HG03565 (cell line): ENCODE measurements around the gene COX5A.

Experiments used
- ATAC-seq: cut with Tn5 transposase; IDR thresholded peaks from one replicate; pipeline ENCODE4 v1.9.1; 2021; ENCODE audit warnings: mild to moderate bottlenecking, moderate library complexity; ENCODE audit not compliant: unreplicated experiment

COX5A gene

DNA sequence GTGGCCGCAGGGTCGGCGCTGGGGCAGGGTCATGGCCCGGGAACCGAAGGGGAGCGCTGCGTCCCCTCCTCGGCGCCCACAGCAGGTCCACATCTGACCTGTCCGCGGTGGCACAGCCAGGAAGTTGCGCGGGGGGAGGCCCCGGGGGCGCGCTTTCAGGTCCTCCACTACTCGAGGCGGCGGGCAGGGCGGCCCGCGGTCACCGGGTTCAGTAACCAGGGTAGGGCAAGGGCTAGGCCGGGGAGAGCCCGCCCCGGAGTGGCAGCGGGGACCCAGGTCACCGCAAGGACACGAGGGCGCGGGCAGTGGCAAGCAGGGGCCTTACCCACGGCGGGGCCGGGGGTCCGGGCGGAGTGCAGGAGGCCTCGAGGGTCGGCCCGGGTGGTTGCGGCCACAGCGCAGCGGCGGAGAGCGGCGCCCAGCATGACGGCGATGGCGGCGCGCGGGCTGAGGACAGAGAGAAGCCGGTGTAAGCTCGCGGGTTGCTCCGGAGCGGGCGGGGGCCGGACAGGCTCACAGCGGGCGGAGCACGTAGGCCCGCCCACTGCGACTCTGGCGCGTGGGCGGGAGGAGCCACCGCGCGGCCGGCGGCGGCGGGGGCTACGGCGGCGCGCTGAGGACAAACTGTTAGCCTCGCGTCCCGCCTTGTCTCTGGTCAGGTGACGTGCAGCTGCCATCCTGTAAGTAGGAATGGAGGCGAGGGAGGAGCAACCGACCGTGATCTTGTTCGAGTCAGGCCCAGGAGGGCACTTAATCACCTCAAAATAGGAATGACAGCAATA, at the start of gene COX5A:
COX5A (minus strand) TSS at position 484 of the 782 bp plus-strand sequence; CDS start at position 425, 59 bp downstream.
- ATAC-seq = peak; percentile 81

DNA sequence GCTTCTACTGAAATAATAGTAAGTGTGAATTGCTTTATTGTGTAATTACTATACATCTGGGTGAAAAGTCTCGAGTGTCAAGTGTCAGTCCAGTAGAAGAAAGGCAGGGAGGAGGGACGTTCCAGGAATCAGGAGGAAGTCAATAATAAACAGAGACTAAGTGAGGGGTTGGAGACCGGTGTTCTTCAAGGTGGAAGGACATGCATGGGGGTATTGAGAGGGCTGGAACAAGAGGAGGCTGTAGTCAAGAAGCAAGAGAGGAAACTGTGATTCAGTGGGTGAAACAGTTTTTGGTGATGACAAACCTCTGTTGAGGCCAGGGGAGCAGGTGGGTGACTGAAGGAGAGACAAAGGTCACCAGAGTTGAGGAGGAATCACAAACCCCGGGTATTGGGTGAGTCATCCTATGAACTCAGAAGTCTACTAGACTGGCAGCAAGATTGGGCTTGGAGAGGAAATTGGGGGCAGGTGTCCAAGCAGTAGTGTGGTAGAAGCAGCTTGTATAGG, 45.9 kb upstream of the COX5A start:
- no peak for ATAC-seq

DNA sequence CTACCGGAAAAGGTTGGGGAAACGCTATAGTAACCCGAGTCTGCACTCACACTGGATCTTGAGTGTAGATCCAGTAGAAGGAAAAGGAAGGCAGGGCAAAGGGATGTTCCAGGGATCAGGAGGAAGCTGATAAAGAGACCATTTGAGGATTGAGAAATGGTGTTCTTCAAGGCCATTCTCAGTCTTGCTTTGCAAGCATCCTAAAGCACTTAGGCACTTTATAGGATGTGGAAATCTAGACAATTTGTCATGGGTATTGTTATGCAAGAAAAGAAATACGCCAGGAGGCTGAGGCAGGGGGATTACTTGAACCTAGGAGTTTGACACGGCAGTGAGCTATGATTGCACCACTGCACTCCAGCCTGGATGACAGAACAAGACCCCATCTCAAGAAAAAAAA, 44.3 kb upstream of the COX5A start:
- no peak for ATAC-seq

DNA sequence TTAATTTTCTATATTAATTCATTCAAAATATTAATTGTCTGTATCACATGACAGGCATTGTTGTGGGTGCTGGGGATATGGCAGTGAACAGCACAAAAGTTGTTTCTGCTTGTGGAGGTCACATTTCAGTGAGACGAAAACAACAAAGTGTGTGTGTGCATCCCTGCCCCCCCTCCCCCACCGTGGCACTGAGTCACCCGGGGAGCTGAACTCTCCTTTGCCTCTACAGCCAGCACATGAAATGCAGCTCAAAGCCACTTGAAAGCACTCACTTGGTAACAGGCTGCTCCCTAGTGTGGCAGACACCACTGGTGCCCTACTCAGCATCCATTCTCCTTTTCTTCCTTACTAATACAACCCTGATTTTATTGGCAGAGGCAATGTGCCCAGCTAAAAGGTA, 40.6 kb upstream of the COX5A start:
- no peak for ATAC-seq

DNA sequence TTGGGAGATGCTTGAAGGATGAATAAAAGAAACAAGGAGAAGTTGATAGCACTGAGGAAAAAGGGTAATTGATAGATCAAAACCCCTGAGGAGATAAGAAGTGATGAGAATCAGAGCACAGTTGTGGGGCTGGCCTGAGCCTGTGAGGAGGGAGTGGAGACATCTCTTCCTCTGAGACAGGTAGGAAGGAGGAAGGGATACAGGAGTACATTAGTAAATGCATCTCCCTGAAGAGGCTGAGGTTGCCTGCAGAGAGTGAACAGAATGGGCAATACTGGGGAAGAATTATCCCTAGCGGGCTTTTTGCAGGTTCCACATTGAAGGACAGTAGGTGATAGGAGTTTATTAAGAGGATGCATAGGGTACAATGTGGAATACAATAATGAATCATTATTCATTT, 40.2 kb upstream of the COX5A start:
- no peak for ATAC-seq

DNA sequence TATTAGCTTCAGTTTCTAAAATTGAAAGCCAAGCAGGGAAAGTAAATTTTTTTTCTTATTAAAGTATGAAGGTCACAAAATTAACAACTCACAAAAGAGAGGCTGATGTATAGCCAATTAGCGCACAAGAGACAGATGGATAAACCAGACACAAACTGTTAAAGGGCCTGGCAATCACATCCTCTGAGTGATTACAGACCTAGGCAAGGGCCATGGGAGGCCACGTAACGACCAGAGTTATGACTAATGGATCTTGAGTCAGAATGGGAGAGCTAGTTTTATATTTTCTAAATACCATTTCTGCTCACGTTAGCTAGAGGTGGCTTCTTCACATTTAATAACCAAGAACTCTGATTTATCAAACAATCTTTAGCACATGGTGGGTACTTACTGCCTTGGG, 39.7 kb upstream of the COX5A start:
- ATAC-seq = no peak

DNA sequence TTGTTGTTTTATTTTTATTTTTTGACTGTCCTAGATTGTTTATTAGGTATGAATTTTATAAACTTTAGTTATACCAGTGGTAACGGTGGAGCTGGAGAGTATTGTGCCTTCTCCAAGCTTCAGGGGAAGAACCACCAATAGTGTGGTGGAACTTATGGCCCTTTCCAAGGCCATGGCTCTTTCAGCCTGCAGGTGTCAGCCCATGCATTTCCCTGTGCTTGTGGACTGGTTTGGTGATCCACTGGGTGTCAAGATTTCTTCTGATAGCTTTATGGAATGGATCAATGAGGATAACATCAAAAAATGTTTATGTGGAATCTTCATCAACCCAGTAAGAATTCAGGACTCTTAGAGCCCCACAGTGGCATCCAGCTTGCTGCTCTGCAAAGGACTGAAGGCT, 38.3 kb upstream of the COX5A start:
- no peak for ATAC-seq

DNA sequence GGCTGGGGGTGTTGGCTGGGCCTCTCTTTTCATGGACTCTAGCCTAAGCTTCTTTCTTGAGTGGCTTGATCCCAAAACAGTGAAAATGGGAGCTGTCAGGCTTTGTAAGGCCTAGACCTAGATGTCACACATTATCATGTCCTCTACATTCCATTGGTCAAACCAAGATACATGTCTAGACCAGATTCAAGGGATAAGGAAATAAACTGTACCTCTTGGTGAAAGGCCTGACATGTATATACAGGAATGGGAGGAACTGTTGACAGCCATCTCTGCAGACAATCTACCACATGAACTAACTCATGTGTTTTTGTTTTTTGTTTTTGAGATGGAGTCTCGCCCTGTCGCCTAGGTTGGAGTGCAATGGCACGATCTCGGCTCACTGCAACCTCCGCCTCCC, 29.8 kb upstream of the COX5A start:
- ATAC-seq = no peak

DNA sequence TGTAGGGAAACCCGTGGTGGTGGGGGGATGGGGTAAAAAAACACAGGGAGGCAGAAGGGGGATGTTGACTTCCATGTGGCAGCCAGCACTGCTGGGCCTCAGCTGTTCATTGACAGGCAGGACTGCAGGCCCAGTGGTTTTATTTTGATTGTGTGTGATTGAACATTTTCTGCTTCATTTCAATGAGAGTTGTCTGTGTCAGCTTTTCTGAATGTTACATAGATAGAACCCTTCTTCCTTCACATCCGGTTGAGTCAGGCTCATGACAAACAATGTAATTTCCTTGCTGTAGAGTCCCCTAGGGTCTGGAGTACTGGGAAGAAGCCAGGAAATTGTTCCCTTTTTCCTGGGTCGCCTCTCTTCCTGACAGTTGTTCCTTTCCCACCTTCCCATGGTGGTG, 26.9 kb upstream of the COX5A start:
- ATAC-seq = no peak

DNA sequence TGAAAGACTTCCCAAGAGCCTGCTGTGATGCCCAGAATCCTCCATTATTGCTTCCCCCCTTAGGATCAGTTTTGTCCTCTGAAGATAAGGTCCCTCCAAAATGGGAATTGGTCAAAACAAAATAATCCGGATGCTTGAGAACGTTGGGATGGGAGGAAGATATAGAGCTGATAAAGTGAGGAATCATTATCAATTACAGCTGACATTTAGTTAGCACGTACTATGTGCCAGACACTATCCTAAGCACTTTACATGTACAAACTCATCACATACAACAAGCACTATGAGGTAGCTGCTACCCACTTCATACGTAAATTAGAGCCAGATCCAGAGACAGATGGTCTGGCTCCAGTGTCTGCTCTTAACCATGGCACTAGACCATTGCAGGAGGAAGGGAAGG, 25.3 kb upstream of the COX5A start:
- no peak for ATAC-seq

DNA sequence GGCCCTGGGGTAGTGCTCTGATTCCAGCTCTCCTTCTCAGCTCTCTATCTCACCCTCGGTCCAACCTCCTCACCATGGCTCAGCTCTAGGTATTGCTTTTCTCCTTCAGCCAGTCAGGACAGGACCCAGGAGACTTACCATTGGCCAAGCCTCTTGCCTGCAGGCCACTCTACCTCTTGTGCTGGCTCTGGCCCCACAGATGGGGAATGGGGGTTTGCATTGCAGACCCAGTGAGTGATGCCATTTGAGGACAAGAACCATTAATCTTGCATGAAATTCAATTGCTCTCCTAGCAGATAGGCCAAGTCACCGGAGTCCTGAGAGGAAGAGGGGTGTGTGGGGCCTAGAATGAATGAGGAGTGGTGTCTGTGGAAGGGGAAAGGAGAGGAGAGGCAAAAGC, 24.8 kb upstream of the COX5A start:
- no peak for ATAC-seq

DNA sequence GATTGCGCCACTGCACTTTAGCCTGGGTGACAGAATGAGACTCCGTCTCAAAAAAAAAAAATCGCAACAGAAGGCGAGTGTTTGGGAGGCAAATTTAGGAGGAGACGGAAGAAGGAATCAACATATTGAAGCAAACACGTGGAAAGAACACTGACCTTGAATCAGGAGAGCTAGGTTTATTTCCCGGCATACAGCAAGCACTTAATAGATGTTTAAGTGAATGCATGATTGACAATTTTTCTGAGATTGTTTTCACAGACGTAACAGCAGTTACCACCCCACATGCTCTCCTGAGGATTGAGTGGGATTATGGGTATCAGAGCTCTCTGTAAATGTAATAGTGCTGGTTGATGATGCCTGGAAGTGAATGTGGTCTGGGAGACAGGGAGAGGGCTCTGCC, 24.3 kb upstream of the COX5A start:
- no peak for ATAC-seq

DNA sequence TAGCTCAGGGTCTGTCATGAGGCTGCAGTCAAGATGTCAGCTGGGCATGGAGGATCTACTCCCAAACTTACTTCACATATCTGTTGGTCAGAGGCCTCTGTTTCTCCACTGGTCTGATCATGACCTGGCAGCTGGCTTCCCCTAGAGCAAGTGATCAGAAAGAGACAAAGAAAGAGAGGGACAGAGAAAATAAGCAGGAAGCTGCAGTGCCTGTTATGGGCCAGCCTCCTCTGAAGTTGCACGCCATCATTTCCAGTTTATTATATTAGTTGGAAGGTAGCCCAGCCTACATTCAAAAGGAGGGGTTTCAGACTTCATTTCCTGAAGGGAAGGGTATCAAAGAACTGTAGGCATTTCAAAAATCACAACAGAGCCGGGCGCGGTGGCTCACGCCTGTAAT, 23.7 kb upstream of the COX5A start:
- ATAC-seq = no peak

DNA sequence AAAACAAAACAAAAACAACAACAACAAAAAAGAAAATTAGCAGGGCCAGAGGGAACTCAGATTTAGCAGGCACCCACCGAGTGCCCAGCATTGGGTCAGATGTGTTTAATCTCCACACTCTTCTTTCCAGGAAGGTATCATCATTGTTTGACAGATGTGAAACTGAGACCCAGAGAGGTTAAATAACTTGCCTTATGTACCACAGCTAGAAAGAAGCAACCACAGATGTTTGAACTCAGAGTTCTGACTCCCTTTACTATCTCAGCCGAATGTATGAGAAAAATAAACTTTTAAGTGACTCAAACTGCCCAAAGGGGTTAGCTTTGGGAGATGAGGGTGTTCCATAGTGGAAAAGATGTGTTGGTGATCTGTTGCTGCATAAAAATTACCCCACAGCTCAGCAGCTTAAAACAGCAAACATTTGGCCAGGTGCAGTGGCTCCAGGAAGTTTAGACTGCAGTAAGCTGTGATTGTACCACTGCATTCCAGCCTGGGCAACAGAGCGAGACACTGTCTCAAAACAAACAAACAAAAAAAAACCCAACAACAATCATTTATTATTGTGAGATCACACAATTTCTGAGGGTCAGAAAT, 23.2 kb upstream of the COX5A start:
- ATAC-seq = no peak

DNA sequence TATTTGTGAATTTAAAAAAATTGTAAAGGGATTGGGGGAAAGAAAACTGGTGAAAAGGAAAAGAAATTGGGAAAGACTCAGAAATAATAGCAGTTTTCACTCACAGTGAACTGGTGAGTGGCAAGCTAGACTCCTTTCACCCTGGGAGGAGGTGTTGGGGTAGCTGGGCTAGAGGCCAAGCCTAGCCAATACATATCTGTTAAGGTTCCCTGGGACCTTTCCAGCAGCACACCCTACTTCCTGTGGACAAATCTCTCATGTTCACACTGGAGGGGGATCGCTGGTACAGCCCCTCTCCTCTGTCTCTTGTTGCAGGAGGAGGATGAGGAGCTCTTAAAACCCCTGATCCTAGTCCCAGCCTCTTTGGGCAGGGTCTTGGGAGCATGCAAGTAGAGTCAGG, 22.4 kb upstream of the COX5A start:
- ATAC-seq = no peak

DNA sequence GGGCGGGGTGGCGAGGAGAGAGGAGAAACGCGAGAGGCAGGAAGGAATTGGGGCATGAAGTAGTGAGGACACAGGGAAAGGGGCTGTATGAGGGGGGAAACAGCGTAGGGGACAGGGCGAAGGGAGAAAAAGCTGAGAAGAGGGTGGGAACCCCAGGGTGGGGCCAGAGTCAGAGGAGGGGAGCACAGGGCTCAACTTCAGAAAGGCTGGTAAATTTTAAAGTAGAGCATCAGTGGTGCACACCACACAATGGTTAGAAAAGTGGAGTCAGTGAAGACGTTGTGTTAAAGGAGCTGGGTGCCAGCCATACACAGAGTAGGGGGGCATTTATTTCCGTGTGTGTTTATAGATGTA, 21.7 kb upstream of the COX5A start:
- ATAC-seq = no peak

DNA sequence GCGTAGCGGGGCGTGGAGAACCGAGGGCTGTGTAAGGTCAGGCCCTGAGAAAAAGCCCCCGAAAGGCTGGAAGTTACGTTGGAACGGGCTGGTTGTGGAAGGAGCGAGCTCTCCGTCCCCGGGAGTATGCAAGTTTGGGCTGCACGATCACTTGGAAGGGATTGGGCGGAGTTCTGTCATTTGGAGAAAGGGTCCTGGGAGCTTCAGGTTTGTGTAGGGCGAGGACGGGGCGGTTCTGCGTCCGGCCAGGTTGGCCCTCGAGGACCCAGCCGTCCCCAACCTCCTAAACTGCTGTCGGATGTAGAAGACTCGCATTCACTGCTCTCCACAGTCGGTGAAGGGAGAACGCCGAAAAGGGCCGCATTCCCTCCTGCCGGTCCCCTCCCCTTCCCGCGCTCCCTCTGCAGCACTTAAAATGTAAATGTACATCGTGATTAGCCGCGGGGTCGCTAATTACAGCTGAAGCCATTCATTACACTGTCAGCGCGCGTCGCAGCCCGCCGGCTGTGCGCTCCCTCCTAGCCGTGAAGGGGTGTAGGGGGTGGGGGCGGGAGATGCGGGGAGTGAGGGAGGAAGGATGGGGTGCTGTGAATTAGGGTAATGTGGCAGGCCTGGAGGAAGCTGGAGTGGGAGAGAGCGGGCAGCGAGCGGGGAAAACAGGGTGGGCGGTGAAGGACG, 21.2 kb upstream of the COX5A start:
- ATAC-seq = no peak

DNA sequence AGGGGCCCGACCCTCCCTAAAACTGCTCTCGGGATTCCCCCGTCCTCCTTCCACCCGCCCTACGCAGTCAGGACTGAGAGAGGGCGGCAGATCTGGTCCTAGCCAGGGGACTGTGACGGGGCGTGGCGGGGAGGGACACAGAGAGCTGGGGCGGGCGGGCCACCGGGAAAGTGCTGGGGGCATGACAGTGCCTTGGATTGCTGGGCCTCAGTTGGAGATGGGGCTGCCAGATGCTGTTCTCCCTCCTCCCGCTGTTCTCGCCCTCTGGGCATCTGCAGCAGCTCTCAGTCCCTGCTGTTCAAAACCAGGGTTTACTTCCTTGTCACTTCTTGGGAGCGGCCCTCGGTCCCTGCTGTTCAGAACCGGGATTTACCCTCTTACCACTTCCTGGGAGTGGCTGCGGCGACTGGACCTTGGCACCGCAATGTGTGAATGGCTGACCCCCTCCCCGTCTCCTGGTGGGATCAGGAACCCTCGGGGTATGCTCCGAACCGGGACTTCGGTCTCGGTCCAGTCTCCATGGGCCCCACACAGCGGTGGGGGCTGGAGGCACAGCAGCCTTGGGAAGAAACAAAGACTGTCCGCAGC, 20.5 kb upstream of the COX5A start:
- ATAC-seq = no peak

DNA sequence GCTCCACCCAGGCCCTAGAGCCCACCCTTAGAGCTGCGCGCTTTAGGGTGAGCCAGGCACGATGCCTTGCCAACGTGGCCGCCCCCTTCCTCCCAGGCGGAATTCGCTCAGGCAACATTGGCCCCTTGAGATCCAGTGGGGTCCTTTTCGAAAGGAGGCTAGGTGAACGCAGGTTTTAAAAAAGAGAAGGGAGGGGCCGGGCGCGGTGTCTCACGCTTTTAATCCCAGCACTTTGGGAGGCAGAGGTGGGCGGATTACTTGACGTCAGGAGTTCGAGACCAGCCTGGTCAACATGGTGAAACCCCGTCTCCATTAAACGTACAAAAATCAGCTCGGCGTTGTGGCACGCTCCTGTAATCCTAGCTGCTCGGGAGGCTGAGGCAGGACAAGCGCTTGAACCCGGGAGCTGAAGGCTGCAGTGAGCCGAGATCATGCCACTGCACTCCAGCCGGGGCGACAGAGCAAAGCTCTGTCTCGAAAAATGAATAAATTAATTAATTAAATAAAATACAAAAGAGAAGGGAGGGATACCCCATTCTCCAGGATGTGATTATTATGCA, 19.7 kb upstream of the COX5A start:
- no peak for ATAC-seq

DNA sequence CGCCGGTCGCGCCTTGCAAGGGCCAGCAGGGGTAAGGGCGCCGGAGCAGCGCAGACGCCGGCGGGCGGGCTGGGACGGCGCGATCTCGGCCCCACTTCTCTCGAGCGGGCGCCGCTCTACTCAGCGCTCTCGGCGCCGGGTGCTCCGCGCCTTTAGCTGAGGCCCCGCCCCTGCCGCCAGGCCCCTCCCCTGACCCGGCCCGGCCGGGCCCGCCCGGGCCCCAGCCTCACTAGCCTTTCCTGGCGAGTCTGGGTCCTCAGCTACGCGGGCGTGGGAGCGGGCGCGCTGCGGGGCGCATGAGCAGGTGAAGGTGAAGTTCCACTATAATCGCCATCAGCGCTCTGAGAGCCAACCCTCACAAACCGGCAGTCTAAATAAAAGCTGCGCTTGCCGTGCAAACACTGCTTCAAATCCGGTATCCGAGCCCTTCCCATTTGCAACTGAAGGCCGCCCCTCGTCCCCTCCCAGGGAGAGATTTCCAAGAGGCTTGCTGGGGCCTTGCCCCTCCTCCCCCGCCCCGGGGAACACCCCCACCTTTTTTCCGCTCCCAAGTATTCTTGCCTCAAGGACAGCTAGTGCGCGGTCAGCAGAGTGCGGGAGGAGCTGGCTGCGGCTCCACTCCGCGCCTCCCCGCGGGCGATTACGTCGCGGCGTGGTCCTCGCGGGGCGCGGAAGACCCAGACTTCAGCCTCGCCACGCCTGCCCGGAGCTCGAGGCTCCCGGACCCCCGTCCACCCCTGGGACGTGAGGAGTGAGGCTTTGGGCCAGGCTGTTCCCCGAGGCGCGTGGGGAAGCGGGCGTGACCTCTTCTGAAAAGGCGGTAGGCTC, 19.0 kb upstream of the COX5A start, which contains the start of gene RPP25:
RPP25 (minus strand) TSS at position 125 of the 828 bp plus-strand sequence. CDS start 189 bp downstream, outside the sequence.
- ATAC-seq = peak; percentile 45
